C4-2B (cell line): Measurements from ENCODE around the gene G6PD.

Experiments
- CTCF ChIP-seq: fragments of 450-650 bp; conservative IDR thresholded peaks from 2 replicates; pipeline ENCODE4 v1.5.1; 2017; ENCODE audit warnings: mild to moderate bottlenecking
- ZFX ChIP-seq: fragments of 450-650 bp; IDR thresholded peaks from 2 replicates; pipeline ENCODE4 v1.6.1; 2017

- TF ChIP-seq CTCF (no peak), ZFX (no peak)
Measured at GRCh38 chrX:154490021-154490413, 56.6 kb downstream of the G6PD start.
